ENCODE data around the gene NOP9. TPM values are rescaled to one million over a fixed set of nuclear protein-coding genes. Genes with fewer than 3 reads are reported as not detected.

Gene NOP9
- total RNA-seq, 1 experiment from 2014 or later: 29.8 TPM

GRCh38 chr14:24307156-24307574, 7.5 kb downstream of the NOP9 start:
- BruUV-seq (replicated peaks): TSS peak; percentile 2
- H3K27ac Mint-ChIP-seq (ENCODE audit: low read depth, unreplicated experiment): no peak overlapping the region
- peaks cover 51% of the 10 kb centered on the region for H3K36me3 Mint-ChIP-seq (ENCODE audit: insufficient read depth, unreplicated experiment)
- intact Hi-C loops (cut with micrococcal nuclease): no loop called here
- TF ChIP-seq CTCF (IDR thresholded peaks at IDR 0.05; ENCODE audit: unreplicated experiment): no peak
- DNase-seq (ENCODE audit: unreplicated experiment): no peak
- no peak overlapping the region for H3K4me3 Mint-ChIP-seq (ENCODE audit: unreplicated experiment)
- ChIA-PET CTCF (interaction anchor here (0.6 to 10.0 kb wide), 37 partner anchors 9 to 1586 kb away, joined by 3 to 145 read pairs (median 8); partner anchors contain the start of genes CBLN3, DHRS1, KHNYN and MDP1), POLR2A (interaction anchor here (0.6 to 7.2 kb wide), 6 partner anchors 8 to 69 kb away, joined by 3 to 101 read pairs (median 3); partner anchors contain the start of genes DHRS1, NOP9 and TINF2)
- peaks cover 25% of the 10 kb centered on the region for H3K4me1 Mint-ChIP-seq (ENCODE audit: insufficient read depth, unreplicated experiment)
- H3K9me3 Mint-ChIP-seq (ENCODE audit: unreplicated experiment): no peaks in the 10 kb centered on the region
- H3K27me3 Mint-ChIP-seq (ENCODE audit: insufficient read depth, unreplicated experiment): no peaks in the 10 kb centered on the region

GRCh38 chr14:24307575-24308341, 8.1 kb downstream of the NOP9 start, which contains the start of gene CIDEB:
Gene CIDEB (minus strand): TSS chr14:24307977. CDS start chr14:24307858, 119 bp downstream.
- no peak within 1 kb of the TSS for H3K27ac Mint-ChIP-seq (ENCODE audit: low read depth, unreplicated experiment)
- CTCF ChIA-PET: interaction anchor here (0.5 to 10.0 kb wide), 60 partner anchors 9 to 1587 kb away, joined by 3 to 145 read pairs (median 6); partner anchors contain the start of genes CBLN3, CHMP4A, DHRS1 and EMC9
- peaks cover 46% of the 10 kb centered on the region for H3K36me3 Mint-ChIP-seq (ENCODE audit: insufficient read depth, unreplicated experiment)
- TF ChIP-seq CTCF (IDR thresholded peaks at IDR 0.05; ENCODE audit: unreplicated experiment): peak; percentile 85
- POLR2A ChIA-PET: interaction anchor here (0.6 to 7.2 kb wide), 19 partner anchors 8 to 193 kb away, joined by 3 to 101 read pairs (median 3); partner anchors contain the start of genes CBLN3, CHMP4A, DCAF11 and DHRS1
- BruUV-seq (replicated peaks): no TSS peak
- no peaks in the 10 kb centered on the region for H3K27me3 Mint-ChIP-seq (ENCODE audit: insufficient read depth, unreplicated experiment)
- intact Hi-C loops (cut with micrococcal nuclease): no loop called here
- no peak within 1 kb of the TSS for H3K4me3 Mint-ChIP-seq (ENCODE audit: unreplicated experiment)
- peak; percentile 68 for DNase-seq (ENCODE audit: unreplicated experiment)
- no peaks in the 10 kb centered on the region for H3K9me3 Mint-ChIP-seq (ENCODE audit: unreplicated experiment)
- peaks cover 25% of the 10 kb centered on the region for H3K4me1 Mint-ChIP-seq (ENCODE audit: insufficient read depth, unreplicated experiment)

- Mint-ChIP-seq H3K27me3 (ENCODE audit: insufficient read depth, unreplicated experiment) (no peaks in the 10 kb centered on the region), H3K9me3 (ENCODE audit: unreplicated experiment) (no peaks in the 10 kb centered on the region), H3K4me1 (ENCODE audit: insufficient read depth, unreplicated experiment) (peaks cover 25% of the 10 kb centered on the region), H3K27ac (ENCODE audit: low read depth, unreplicated experiment) (no peak overlapping the region), H3K4me3 (ENCODE audit: unreplicated experiment) (no peak overlapping the region), H3K36me3 (ENCODE audit: insufficient read depth, unreplicated experiment) (peaks cover 38% of the 10 kb centered on the region)
- intact Hi-C loops (cut with micrococcal nuclease): no loop called here
- TF ChIP-seq CTCF (IDR thresholded peaks at IDR 0.05; ENCODE audit: unreplicated experiment): peak; percentile 5
- DNase-seq (ENCODE audit: unreplicated experiment): no peak
- no TSS peak for BruUV-seq (replicated peaks)
- ChIA-PET POLR2A (interaction anchor here (0.6 to 7.2 kb wide), 18 partner anchors 9 to 194 kb away, joined by 3 to 101 read pairs (median 4); partner anchors contain the start of genes CBLN3, CHMP4A, DCAF11 and DHRS1), CTCF (interaction anchor here (0.5 to 10.0 kb wide), 54 partner anchors 8 to 1008 kb away, joined by 3 to 145 read pairs (median 6); partner anchors contain the start of genes CBLN3, CHMP4A, DHRS1 and EMC9)
These were observed 8.9 kb downstream of the NOP9 start for GRCh38 chr14:24308342-24309124.
